Hepatic stellate cell (primary cell): ENCODE measurements around the gene RPLP1.
"Not testable (repeated sequence)": the region's sequence is repeated elsewhere in the genome, so short reads cannot be mapped to it uniquely, and the experiment has no call there.

ENCODE experiments used
- DNase-seq: peaks from one replicate; pipeline ENCODE4 v3.0.0; 2011; ENCODE audit warnings: low spot score

RPLP1 gene

GRCh38 chr15:69439623-69440022 is 13.0 kb upstream of the RPLP1 start:
- no peak for DNase-seq

GRCh38 chr15:69443032-69443611 is 9.5 kb upstream of the RPLP1 start:
- no peak for DNase-seq

- no peak for DNase-seq
These were observed 7.9 kb upstream of the RPLP1 start for GRCh38 chr15:69444686-69445085.

GRCh38 chr15:69446953-69447352 is 5.7 kb upstream of the RPLP1 start:
- DNase-seq, result no peak

GRCh38 chr15:69450221-69450620 is 2.4 kb upstream of the RPLP1 start:
- DNase-seq, result not testable (repeated sequence)

- no peak for DNase-seq
These were observed 1.5 kb upstream of the RPLP1 start for GRCh38 chr15:69450968-69451695.

GRCh38 chr15:69451951-69452691 is 497 bp upstream of the RPLP1 start:
- DNase-seq, result no peak

GRCh38 chr15:69454953-69455352 is 2.3 kb downstream of the RPLP1 start:
- DNase-seq, result no peak

- no peak for DNase-seq
These were observed 3.9 kb downstream of the RPLP1 start for GRCh38 chr15:69456208-69457166.

GRCh38 chr15:69457304-69458280 is 5.0 kb downstream of the RPLP1 start:
- DNase-seq, result no peak

- DNase-seq, result no peak
These were observed 6.4 kb downstream of the RPLP1 start for GRCh38 chr15:69459066-69459465.

- no peak for DNase-seq
These were observed 7.9 kb downstream of the RPLP1 start for GRCh38 chr15:69460481-69460880.

GRCh38 chr15:69462030-69462492 is 9.4 kb downstream of the RPLP1 start:
- DNase-seq, result no peak

- DNase-seq, result peak; percentile 99
These were observed 10.0 kb downstream of the RPLP1 start for GRCh38 chr15:69462493-69463181.

- no peak for DNase-seq
These were observed 10.7 kb downstream of the RPLP1 start for GRCh38 chr15:69463182-69463756.

- no peak for DNase-seq
These were observed 12.6 kb downstream of the RPLP1 start for GRCh38 chr15:69465253-69465652.

GRCh38 chr15:69466733-69467132 is 14.1 kb downstream of the RPLP1 start:
- no peak for DNase-seq

GRCh38 chr15:69467636-69468035 is 15.0 kb downstream of the RPLP1 start:
- DNase-seq, result no peak

- DNase-seq, result no peak
These were observed 15.9 kb downstream of the RPLP1 start for GRCh38 chr15:69468241-69469121.
